Loucy (cell line): Measurements from ENCODE around the gene SHROOM3.

Experiments
- H2AFZ ChIP-seq: fragments of 200-600 bp; sonication (generic); 2 replicates; pipeline ENCODE4 v1.6.0; 2016; ENCODE audit warnings: antibody characterized with exemption, mild to moderate bottlenecking, low read length, moderate library complexity
- H3F3A ChIP-seq: fragments of 200-600 bp; 2 replicates; pipeline ENCODE4 v1.6.0; 2016; ENCODE audit warnings: antibody characterized with exemption, low read depth, mild to moderate bottlenecking
- H3K27me3 ChIP-seq: fragments of 200-600 bp; sonication (generic); 2 replicates; pipeline ENCODE4 v1.6.1; 2014; ENCODE audit warnings: low read length, mild to moderate bottlenecking; ENCODE audit not compliant: insufficient read depth, poor library complexity, severe bottlenecking
- H3K36me3 ChIP-seq: fragments of 200-600 bp; sonication (generic); 2 replicates; pipeline ENCODE4 v1.6.1; 2016; ENCODE audit warnings: low read length; ENCODE audit not compliant: insufficient read depth
- H3K4me1 ChIP-seq: fragments of 200-600 bp; sonication (generic); 2 replicates; pipeline ENCODE4 v1.5.1; 2014; ENCODE audit warnings: low read length, mild to moderate bottlenecking; ENCODE audit not compliant: insufficient read depth, poor library complexity, severe bottlenecking
- H3K4me2 ChIP-seq: fragments of 200-600 bp; sonication (generic); 2 replicates; pipeline ENCODE4 v1.6.0; 2014; ENCODE audit warnings: antibody characterized with exemption, low read length, low read depth, mild to moderate bottlenecking; ENCODE audit not compliant: poor library complexity, severe bottlenecking
- H3K4me3 ChIP-seq: fragments of 200-600 bp; sonication (generic); 2 replicates; pipeline ENCODE4 v1.5.1; 2014; ENCODE audit warnings: low read length, mild to moderate bottlenecking, mixed read lengths; ENCODE audit not compliant: poor library complexity, severe bottlenecking
- H3K79me2 ChIP-seq: fragments of 200-600 bp; sonication (generic); 2 replicates; pipeline ENCODE4 v1.6.1; 2014; ENCODE audit warnings: low read length; ENCODE audit not compliant: insufficient read depth
- H3K9ac ChIP-seq: fragments of 200-600 bp; sonication (generic); 2 replicates; pipeline ENCODE4 v1.6.0; 2014; ENCODE audit warnings: mild to moderate bottlenecking, low read depth, low read length, moderate library complexity; ENCODE audit not compliant: poor library complexity, severe bottlenecking
- H3K9me2 ChIP-seq: fragments of 200-600 bp; sonication (generic); replicated peaks from 2 replicates; pipeline ENCODE4 v1.6.1; 2016; ENCODE audit warnings: low read depth, low read length, mixed read lengths
- H3K9me3 ChIP-seq: fragments of 200-600 bp; sonication (generic); 2 replicates; pipeline ENCODE4 v1.6.1; 2014; ENCODE audit warnings: mild to moderate bottlenecking, antibody characterized with exemption, low read length, low read depth; ENCODE audit not compliant: insufficient read depth
- H4K20me1 ChIP-seq: fragments of 200-600 bp; sonication (generic); 2 replicates; pipeline ENCODE4 v1.6.0; 2014; ENCODE audit warnings: antibody characterized with exemption, low read length, mild to moderate bottlenecking; ENCODE audit not compliant: insufficient read depth, poor library complexity, severe bottlenecking
- EZH2phosphoT487 ChIP-seq: fragments of 200-600 bp; IDR thresholded peaks from 2 replicates; pipeline ENCODE4 v1.6.1; 2018; ENCODE audit warnings: antibody characterized with exemption, mild to moderate bottlenecking, moderate library complexity, borderline replicate concordance
- TF ChIP-seq, protein P1 (sequence below): fragments of 200-600 bp; sonication (generic); conservative IDR thresholded peaks from 2 replicates; pipeline ENCODE4 v1.5.1; 2014; ENCODE audit warnings: mild to moderate bottlenecking, antibody characterized with exemption, low read length

SHROOM3 gene

DNA sequence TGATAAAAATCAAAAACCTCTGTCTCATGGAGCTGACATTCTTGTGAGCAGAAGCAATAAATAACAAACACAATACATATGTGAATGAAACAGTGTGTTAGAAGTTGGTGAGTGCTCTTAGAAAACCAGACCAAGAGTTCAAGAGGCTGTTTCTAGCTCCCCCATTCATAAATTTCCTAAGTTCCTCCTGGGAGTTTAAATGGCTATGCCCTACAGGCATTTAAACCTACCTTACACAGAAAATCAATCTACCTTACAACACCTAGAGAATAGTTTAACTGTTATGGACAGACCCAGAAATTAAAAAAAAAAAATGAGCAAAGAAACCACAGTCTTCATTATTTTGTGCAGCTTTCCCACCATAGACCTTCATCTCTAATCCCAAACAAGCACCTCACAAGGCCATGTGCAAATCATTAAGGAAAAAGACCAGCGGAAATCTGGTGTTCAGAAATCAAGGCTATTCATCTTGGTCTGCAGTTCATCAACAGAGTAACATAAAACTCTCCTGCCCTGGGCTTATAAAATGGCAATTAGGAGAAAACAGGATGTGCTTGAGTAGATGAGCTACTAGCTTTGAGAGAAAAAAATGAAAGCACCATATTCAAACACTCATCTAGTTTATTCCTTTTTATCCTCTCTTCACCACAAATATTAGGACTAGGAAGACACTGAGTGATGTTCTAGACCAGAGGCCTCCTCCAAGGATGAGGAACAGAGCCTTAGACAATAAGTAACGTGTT lies 147.2 kb downstream of the SHROOM3 start:
- TF ChIP-seq, protein P1, sequence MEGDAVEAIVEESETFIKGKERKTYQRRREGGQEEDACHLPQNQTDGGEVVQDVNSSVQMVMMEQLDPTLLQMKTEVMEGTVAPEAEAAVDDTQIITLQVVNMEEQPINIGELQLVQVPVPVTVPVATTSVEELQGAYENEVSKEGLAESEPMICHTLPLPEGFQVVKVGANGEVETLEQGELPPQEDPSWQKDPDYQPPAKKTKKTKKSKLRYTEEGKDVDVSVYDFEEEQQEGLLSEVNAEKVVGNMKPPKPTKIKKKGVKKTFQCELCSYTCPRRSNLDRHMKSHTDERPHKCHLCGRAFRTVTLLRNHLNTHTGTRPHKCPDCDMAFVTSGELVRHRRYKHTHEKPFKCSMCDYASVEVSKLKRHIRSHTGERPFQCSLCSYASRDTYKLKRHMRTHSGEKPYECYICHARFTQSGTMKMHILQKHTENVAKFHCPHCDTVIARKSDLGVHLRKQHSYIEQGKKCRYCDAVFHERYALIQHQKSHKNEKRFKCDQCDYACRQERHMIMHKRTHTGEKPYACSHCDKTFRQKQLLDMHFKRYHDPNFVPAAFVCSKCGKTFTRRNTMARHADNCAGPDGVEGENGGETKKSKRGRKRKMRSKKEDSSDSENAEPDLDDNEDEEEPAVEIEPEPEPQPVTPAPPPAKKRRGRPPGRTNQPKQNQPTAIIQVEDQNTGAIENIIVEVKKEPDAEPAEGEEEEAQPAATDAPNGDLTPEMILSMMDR = no peak
- no peak for TF ChIP-seq EZH2phosphoT487
- Histone ChIP-seq H3K79me2 (no peaks in the 10 kb centered on the region), H3F3A (no peaks in the 10 kb centered on the region), H3K4me1 (peaks cover 21% of the 10 kb centered on the region), H3K9me2 (no peaks in the 10 kb centered on the region), H3K4me3 (no peak overlapping the region), H3K9me3 (no peaks in the 10 kb centered on the region), H4K20me1 (no peaks in the 10 kb centered on the region), H3K4me2 (peak overlapping the region; percentile 32), H3K9ac (no peak overlapping the region), H3K36me3 (no peaks in the 10 kb centered on the region), H2AFZ (peak overlapping the region; percentile 81), H3K27me3 (no peaks in the 10 kb centered on the region)

- H3K4me3 ChIP-seq = no peak overlapping the region
- no peak overlapping the region for H3K9ac ChIP-seq
- H3K9me3 ChIP-seq = no peaks in the 10 kb centered on the region
- no peaks in the 10 kb centered on the region for H4K20me1 ChIP-seq
- no peaks in the 10 kb centered on the region for H3K79me2 ChIP-seq
- H3K4me1 ChIP-seq = peaks cover 21% of the 10 kb centered on the region
- peak overlapping the region; percentile 32 for H3K4me2 ChIP-seq
- no peaks in the 10 kb centered on the region for H3K27me3 ChIP-seq
- no peaks in the 10 kb centered on the region for H3K9me2 ChIP-seq
- TF ChIP-seq, protein P1 = no peak
- no peak for TF ChIP-seq EZH2phosphoT487
- peak overlapping the region; percentile 81 for H2AFZ ChIP-seq
- H3F3A ChIP-seq = no peaks in the 10 kb centered on the region
- H3K36me3 ChIP-seq = no peaks in the 10 kb centered on the region
Measured at GRCh38 chr4:76582817-76583087, 147.7 kb downstream of the SHROOM3 start.

GRCh38 chr4:76584241-76585152 lies 149.5 kb downstream of the SHROOM3 start:
- no peak overlapping the region for H3K4me2 ChIP-seq
- H3K9me3 ChIP-seq = no peaks in the 10 kb centered on the region
- no peaks in the 10 kb centered on the region for H3K36me3 ChIP-seq
- TF ChIP-seq, protein P1 = no peak
- no peak for TF ChIP-seq EZH2phosphoT487
- no peaks in the 10 kb centered on the region for H3K9me2 ChIP-seq
- no peaks in the 10 kb centered on the region for H3F3A ChIP-seq
- no peak overlapping the region for H2AFZ ChIP-seq
- H3K79me2 ChIP-seq = no peaks in the 10 kb centered on the region
- H3K27me3 ChIP-seq = no peaks in the 10 kb centered on the region
- H4K20me1 ChIP-seq = no peaks in the 10 kb centered on the region
- no peak overlapping the region for H3K4me3 ChIP-seq
- no peak overlapping the region for H3K9ac ChIP-seq
- H3K4me1 ChIP-seq = peaks cover 15% of the 10 kb centered on the region
